ENCODE data around the gene GAGE1. TPM values are rescaled to one million over a fixed set of nuclear protein-coding genes. Genes with fewer than 3 reads are reported as not detected.
"Not testable (repeated sequence)": the region's sequence is repeated elsewhere in the genome, so short reads cannot be mapped to it uniquely, and the experiment has no call there.

GAGE1 gene
- polyA plus RNA-seq (2013), result not detected

GRCh38 chrX:49598720-49599119 is at the start of gene GAGE1:
Gene GAGE1, plus strand, starts transcription at chrX:49599020. Its CDS starts 1,155 bp downstream, at chrX:49600175.
- no CpG with 5 or more reads among the region's 16 CpGs for WGBS (ENCODE audit: insufficient coverage)
- H3K4me1 ChIP-seq (ENCODE audit: control extremely low read depth in 1 of 4, control insufficient read depth in 4 of 4, insufficient read depth in 4 of 4, low read length in 3 of 4); H3K4me3 ChIP-seq (ENCODE audit: control insufficient read depth in 1 of 7, extremely low read depth in 1 of 7, insufficient read depth in 4 of 7, low read depth in 2 of 7, low read length in 6 of 7); CTCF ChIA-PET; H3K36me3 ChIP-seq (ENCODE audit: control insufficient read depth in 4 of 4, insufficient read depth in 4 of 4, low read length in 3 of 4); H3K27ac ChIP-seq (ENCODE audit: insufficient read depth in 1 of 2, low read depth in 1 of 2, low read length in 2 of 2, poor library complexity in 1 of 2, severe bottlenecking in 2 of 2); POLR2A ChIA-PET; H3K27me3 ChIP-seq (replicated peaks in 2 of 5; ENCODE audit: control insufficient read depth in 4 of 5, insufficient read depth in 5 of 5, low read length in 4 of 5); H3K9me3 ChIP-seq (ENCODE audit: control extremely low read depth in 1 of 5, control insufficient read depth in 4 of 5, insufficient read depth in 2 of 5, low read depth in 1 of 5, low read length in 4 of 5); DNase-seq: not testable (repeated sequence)

GRCh38 chrX:49550989-49551388 is 47.8 kb upstream of the GAGE1 start, which contains the start of gene GAGE12E:
Gene GAGE12E, plus strand, starts transcription at chrX:49551289. Its CDS starts 1,155 bp downstream, at chrX:49552444.
- H3K4me1 ChIP-seq (ENCODE audit: control extremely low read depth in 1 of 4, control insufficient read depth in 4 of 4, insufficient read depth in 4 of 4, low read length in 3 of 4); H3K27me3 ChIP-seq (replicated peaks in 2 of 5; ENCODE audit: control insufficient read depth in 4 of 5, insufficient read depth in 5 of 5, low read length in 4 of 5); CTCF ChIA-PET; H3K27ac ChIP-seq (ENCODE audit: insufficient read depth in 1 of 2, low read depth in 1 of 2, low read length in 2 of 2, poor library complexity in 1 of 2, severe bottlenecking in 2 of 2); H3K36me3 ChIP-seq (ENCODE audit: control insufficient read depth in 4 of 4, insufficient read depth in 4 of 4, low read length in 3 of 4); H3K9me3 ChIP-seq (ENCODE audit: control extremely low read depth in 1 of 5, control insufficient read depth in 4 of 5, insufficient read depth in 2 of 5, low read depth in 1 of 5, low read length in 4 of 5); POLR2A ChIA-PET; H3K4me3 ChIP-seq (ENCODE audit: control insufficient read depth in 1 of 7, extremely low read depth in 1 of 7, insufficient read depth in 4 of 7, low read depth in 2 of 7, low read length in 6 of 7); DNase-seq: not testable (repeated sequence)
- no CpG with 5 or more reads among the region's 16 CpGs for WGBS (ENCODE audit: insufficient coverage)

GRCh38 chrX:49560542-49560941 is 38.3 kb upstream of the GAGE1 start, which contains the start of gene GAGE12F:
Gene GAGE12F, plus strand, starts transcription at chrX:49560842. Its CDS starts 1,155 bp downstream, at chrX:49561997.
- H3K27ac ChIP-seq (ENCODE audit: insufficient read depth in 1 of 2, low read depth in 1 of 2, low read length in 2 of 2, poor library complexity in 1 of 2, severe bottlenecking in 2 of 2); CTCF ChIA-PET; H3K27me3 ChIP-seq (replicated peaks in 2 of 5; ENCODE audit: control insufficient read depth in 4 of 5, insufficient read depth in 5 of 5, low read length in 4 of 5); DNase-seq; H3K36me3 ChIP-seq (ENCODE audit: control insufficient read depth in 4 of 4, insufficient read depth in 4 of 4, low read length in 3 of 4); H3K4me3 ChIP-seq (ENCODE audit: control insufficient read depth in 1 of 7, extremely low read depth in 1 of 7, insufficient read depth in 4 of 7, low read depth in 2 of 7, low read length in 6 of 7); H3K4me1 ChIP-seq (ENCODE audit: control extremely low read depth in 1 of 4, control insufficient read depth in 4 of 4, insufficient read depth in 4 of 4, low read length in 3 of 4); POLR2A ChIA-PET; H3K9me3 ChIP-seq (ENCODE audit: control extremely low read depth in 1 of 5, control insufficient read depth in 4 of 5, insufficient read depth in 2 of 5, low read depth in 1 of 5, low read length in 4 of 5): not testable (repeated sequence)
- no CpG with 5 or more reads among the region's 16 CpGs for WGBS (ENCODE audit: insufficient coverage)

DNA sequence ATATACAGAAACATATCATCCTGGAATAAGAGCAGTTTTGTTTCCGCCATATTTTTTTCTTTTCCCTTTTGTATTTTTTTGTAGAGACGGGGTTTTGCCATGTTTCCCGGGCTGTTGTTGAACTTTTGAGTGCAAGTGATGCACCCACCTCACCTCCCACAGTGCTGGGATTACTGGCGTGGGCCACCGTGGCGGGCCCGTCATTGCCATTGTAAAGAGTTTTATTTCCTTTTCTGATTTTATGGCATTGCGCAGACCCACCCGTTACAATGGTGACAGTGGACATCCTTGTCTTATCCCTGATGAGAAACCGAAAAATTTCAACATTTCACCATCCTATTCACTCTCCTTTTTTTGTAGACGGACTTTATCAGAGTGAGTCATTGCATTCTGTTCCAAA is 30.1 kb upstream of the GAGE1 start:
- DNase-seq, CTCF ChIA-PET: not testable (repeated sequence)

GRCh38 chrX:49569152-49569551 is 29.7 kb upstream of the GAGE1 start:
- POLR2A ChIA-PET; CTCF ChIA-PET; H3K27ac ChIP-seq (ENCODE audit: insufficient read depth in 1 of 2, low read depth in 1 of 2, low read length in 2 of 2, poor library complexity in 1 of 2, severe bottlenecking in 2 of 2): not testable (repeated sequence)

More for the DNA sequence above, 30.1 kb upstream of the GAGE1 start:
- H3K36me3 ChIP-seq (ENCODE audit: control insufficient read depth in 4 of 4, insufficient read depth in 4 of 4, low read length in 3 of 4); H3K27me3 ChIP-seq (replicated peaks in 2 of 5; ENCODE audit: control insufficient read depth in 4 of 5, insufficient read depth in 5 of 5, low read length in 4 of 5); POLR2A ChIA-PET; H3K27ac ChIP-seq (ENCODE audit: insufficient read depth in 1 of 2, low read depth in 1 of 2, low read length in 2 of 2, poor library complexity in 1 of 2, severe bottlenecking in 2 of 2); H3K4me1 ChIP-seq (ENCODE audit: control extremely low read depth in 1 of 4, control insufficient read depth in 4 of 4, insufficient read depth in 4 of 4, low read length in 3 of 4); H3K9me3 ChIP-seq (ENCODE audit: control extremely low read depth in 1 of 5, control insufficient read depth in 4 of 5, insufficient read depth in 2 of 5, low read depth in 1 of 5, low read length in 4 of 5); H3K4me3 ChIP-seq (ENCODE audit: control insufficient read depth in 1 of 7, extremely low read depth in 1 of 7, insufficient read depth in 4 of 7, low read depth in 2 of 7, low read length in 6 of 7): not testable (repeated sequence)
- no CpG with 5 or more reads among the region's 11 CpGs for WGBS (ENCODE audit: insufficient coverage)

DNA sequence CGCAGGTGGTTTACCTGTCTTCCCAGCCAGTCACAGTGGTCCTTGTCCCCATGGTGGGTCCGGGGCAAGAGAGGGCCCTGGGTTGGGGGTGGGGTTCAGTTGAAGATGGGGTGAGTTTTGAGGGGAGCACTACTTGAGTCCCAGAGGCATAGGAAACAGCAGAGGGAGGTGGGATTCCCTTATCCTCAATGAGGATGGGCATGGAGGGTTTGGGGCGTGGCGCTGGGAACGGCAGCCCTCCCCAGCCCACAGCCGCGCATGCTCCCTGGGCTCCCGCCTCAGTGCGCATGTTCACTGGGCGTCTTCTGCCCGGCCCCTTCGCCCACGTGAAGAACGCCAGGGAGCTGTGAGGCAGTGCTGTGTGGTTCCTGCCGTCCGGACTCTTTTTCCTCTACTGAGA is 28.7 kb upstream of the GAGE1 start, which contains the start of gene GAGE12G:
Gene GAGE12G (plus strand): TSS at position 301 of the 400 bp plus-strand sequence. CDS start 1,155 bp downstream, outside the sequence.
- H3K4me3 ChIP-seq (ENCODE audit: control insufficient read depth in 1 of 7, extremely low read depth in 1 of 7, insufficient read depth in 4 of 7, low read depth in 2 of 7, low read length in 6 of 7); H3K27ac ChIP-seq (ENCODE audit: insufficient read depth in 1 of 2, low read depth in 1 of 2, low read length in 2 of 2, poor library complexity in 1 of 2, severe bottlenecking in 2 of 2); H3K27me3 ChIP-seq (replicated peaks in 2 of 5; ENCODE audit: control insufficient read depth in 4 of 5, insufficient read depth in 5 of 5, low read length in 4 of 5); H3K4me1 ChIP-seq (ENCODE audit: control extremely low read depth in 1 of 4, control insufficient read depth in 4 of 4, insufficient read depth in 4 of 4, low read length in 3 of 4); H3K36me3 ChIP-seq (ENCODE audit: control insufficient read depth in 4 of 4, insufficient read depth in 4 of 4, low read length in 3 of 4); H3K9me3 ChIP-seq (ENCODE audit: control extremely low read depth in 1 of 5, control insufficient read depth in 4 of 5, insufficient read depth in 2 of 5, low read depth in 1 of 5, low read length in 4 of 5); CTCF ChIA-PET; POLR2A ChIA-PET; DNase-seq: not testable (repeated sequence)
- no CpG with 5 or more reads among the region's 16 CpGs for WGBS (ENCODE audit: insufficient coverage)

More at GRCh38 chrX:49569152-49569551, 29.7 kb upstream of the GAGE1 start:
- not testable (repeated sequence) for H3K36me3 ChIP-seq (ENCODE audit: control insufficient read depth in 4 of 4, insufficient read depth in 4 of 4, low read length in 3 of 4); H3K4me1 ChIP-seq (ENCODE audit: control extremely low read depth in 1 of 4, control insufficient read depth in 4 of 4, insufficient read depth in 4 of 4, low read length in 3 of 4); H3K4me3 ChIP-seq (ENCODE audit: control insufficient read depth in 1 of 7, extremely low read depth in 1 of 7, insufficient read depth in 4 of 7, low read depth in 2 of 7, low read length in 6 of 7); DNase-seq; H3K9me3 ChIP-seq (ENCODE audit: control extremely low read depth in 1 of 5, control insufficient read depth in 4 of 5, insufficient read depth in 2 of 5, low read depth in 1 of 5, low read length in 4 of 5); H3K27me3 ChIP-seq (replicated peaks in 2 of 5; ENCODE audit: control insufficient read depth in 4 of 5, insufficient read depth in 5 of 5, low read length in 4 of 5)
- 91% methylated on average over 6 of the region's 13 CpGs for WGBS (ENCODE audit: insufficient coverage)

- H3K4me1 ChIP-seq (ENCODE audit: control extremely low read depth in 1 of 4, control insufficient read depth in 4 of 4, insufficient read depth in 4 of 4, low read length in 3 of 4); CTCF ChIA-PET; H3K36me3 ChIP-seq (ENCODE audit: control insufficient read depth in 4 of 4, insufficient read depth in 4 of 4, low read length in 3 of 4); DNase-seq; POLR2A ChIA-PET; H3K27me3 ChIP-seq (replicated peaks in 2 of 5; ENCODE audit: control insufficient read depth in 4 of 5, insufficient read depth in 5 of 5, low read length in 4 of 5); H3K27ac ChIP-seq (ENCODE audit: insufficient read depth in 1 of 2, low read depth in 1 of 2, low read length in 2 of 2, poor library complexity in 1 of 2, severe bottlenecking in 2 of 2); H3K4me3 ChIP-seq (ENCODE audit: control insufficient read depth in 1 of 7, extremely low read depth in 1 of 7, insufficient read depth in 4 of 7, low read depth in 2 of 7, low read length in 6 of 7); H3K9me3 ChIP-seq (ENCODE audit: control extremely low read depth in 1 of 5, control insufficient read depth in 4 of 5, insufficient read depth in 2 of 5, low read depth in 1 of 5, low read length in 4 of 5): not testable (repeated sequence)
- no CpG with 5 or more reads among the region's 16 CpGs for WGBS (ENCODE audit: insufficient coverage)
Measured at GRCh38 chrX:49579649-49580048, 19.2 kb upstream of the GAGE1 start, which contains the start of gene GAGE12H. Gene GAGE12H, plus strand, starts transcription at chrX:49579949. Its CDS starts 1,155 bp downstream, at chrX:49581104.

Measured in common myeloid progenitor, CD34-positive (primary cell).